IMR-90 (cell line): ENCODE data around the gene RFC3. TPM values are rescaled to one million over a fixed set of nuclear protein-coding genes. Genes with fewer than 3 reads are reported as not detected.

ENCODE experiments used
- ATAC-seq: fragments of 200-7000 bp; cut with Tn5 transposase; 2 replicates; pipeline ENCODE4 v1.9.1; 2020; ENCODE audit warnings: low read depth, mild to moderate bottlenecking, moderate library complexity
- BruUV-seq: library from RNA; stranded (reverse); fragments of 400-500 nt; replicated peaks from 2 replicates; lab custom pipeline; 2021; lab: Mats Ljungman, UMichigan
- CTCF ChIA-PET: fragments of 300-600 bp; formaldehyde crosslinking; extraction: SDS; loops from one replicate; lab custom pipeline; 2021; ENCODE audit warnings: antibody characterized with exemption; lab: Yijun Ruan, JAX
- POLR2A ChIA-PET: fragments of 300-600 bp; sonication (Branson Sonifier 250); formaldehyde crosslinking; loops from one replicate; lab custom pipeline; 2022; ENCODE audit warnings: antibody characterized with exemption; ENCODE audit not compliant: unreplicated experiment; lab: Charles Lee
- DNase-seq: peaks from one replicate; pipeline ENCODE4 v3.0.0; 2013
- H2AFZ ChIP-seq: replicated peaks from 2 replicates; pipeline ENCODE3; 2013; ENCODE audit warnings: low read length, mild to moderate bottlenecking; ENCODE audit not compliant: poor library complexity
- H2AK5ac ChIP-seq: 2 replicates; pipeline ENCODE4 v1.6.1; 2013; ENCODE audit warnings: low read depth, low read length, inconsistent platforms
- H2AK9ac ChIP-seq: replicated peaks from 2 replicates; pipeline ENCODE3; 2013; ENCODE audit warnings: mild to moderate bottlenecking, low read depth, low read length, moderate library complexity; ENCODE audit not compliant: poor library complexity
- H2BK120ac ChIP-seq: 2 replicates; pipeline ENCODE4 v1.6.1; 2013; ENCODE audit warnings: low read depth, low read length, inconsistent platforms
- H2BK15ac ChIP-seq: 3 replicates; pipeline ENCODE4 v1.6.1; 2013; ENCODE audit warnings: low read depth, low read length, inconsistent platforms
- H2BK20ac ChIP-seq: 2 replicates; pipeline ENCODE4 v1.6.1; 2013; ENCODE audit warnings: low read depth, mild to moderate bottlenecking, inconsistent platforms, low read length, moderate library complexity
- H2BK5ac ChIP-seq: 2 replicates; pipeline ENCODE4 v1.6.1; 2013; ENCODE audit warnings: mild to moderate bottlenecking, low read depth, low read length, inconsistent platforms; ENCODE audit not compliant: poor library complexity, severe bottlenecking
- H3K14ac ChIP-seq: replicated peaks from 2 replicates; pipeline ENCODE4 v1.6.1; 2013; ENCODE audit warnings: low read depth, low read length, inconsistent platforms
- H3K18ac ChIP-seq: 2 replicates; pipeline ENCODE4 v1.6.1; 2013; ENCODE audit warnings: low read depth, low read length, control low read depth
- H3K23ac ChIP-seq: 2 replicates; pipeline ENCODE4 v1.6.1; 2013; ENCODE audit warnings: low read depth, low read length, inconsistent platforms
- H3K27ac ChIP-seq: 2 replicates; pipeline ENCODE4 v1.5.1; 2013; ENCODE audit warnings: mild to moderate bottlenecking, control low read depth, low read length; ENCODE audit not compliant: insufficient read depth
- H3K27me3 ChIP-seq: 2 replicates; pipeline ENCODE4 v1.6.1; 2013; ENCODE audit warnings: low read length; ENCODE audit not compliant: control insufficient read depth, insufficient read depth
- H3K36me3 ChIP-seq: 2 replicates; pipeline ENCODE4 v1.6.1; 2013; ENCODE audit warnings: low read length, mixed read lengths; ENCODE audit not compliant: control insufficient read depth, insufficient read depth
- H3K4ac ChIP-seq: 2 replicates; pipeline ENCODE4 v1.6.1; 2013; ENCODE audit warnings: low read depth, low read length, inconsistent platforms
- H3K4me1 ChIP-seq: 2 replicates; pipeline ENCODE4 v1.6.1; 2013; ENCODE audit warnings: low read length, mixed read lengths; ENCODE audit not compliant: control insufficient read depth, insufficient read depth
- H3K4me2 ChIP-seq: 2 replicates; pipeline ENCODE4 v1.6.1; 2013; ENCODE audit warnings: low read depth, mild to moderate bottlenecking, control low read depth, low read length, moderate library complexity
- H3K4me3 ChIP-seq: 2 replicates; pipeline ENCODE4 v1.5.1; 2013; ENCODE audit warnings: low read depth, mild to moderate bottlenecking, control low read depth, low read length, moderate library complexity; ENCODE audit not compliant: insufficient read depth
- H3K56ac ChIP-seq: 2 replicates; pipeline ENCODE4 v1.6.1; 2013; ENCODE audit warnings: low read length, inconsistent platforms; ENCODE audit not compliant: insufficient read depth; ENCODE audit errors: extremely low read depth
- H3K79me1 ChIP-seq, 2 experiments: 2 replicates each; pipeline ENCODE4 v1.6.1; 2013; ENCODE audit warnings: low read length in 2 of 2, inconsistent platforms in 1 of 2, low read depth in 1 of 2
- H3K9ac ChIP-seq: 2 replicates; pipeline ENCODE4 v1.6.1; 2013; ENCODE audit warnings: low read depth, low read length, control low read depth
- H3K9me1 ChIP-seq: 2 replicates; pipeline ENCODE4 v1.6.1; 2013; ENCODE audit warnings: low read length, inconsistent platforms; ENCODE audit not compliant: insufficient read depth
- H3K9me3 ChIP-seq: 2 replicates; pipeline ENCODE4 v1.6.1; 2013; ENCODE audit warnings: low read length; ENCODE audit not compliant: control insufficient read depth, insufficient read depth
- H4K20me1 ChIP-seq: 2 replicates; pipeline ENCODE4 v1.6.1; 2013; ENCODE audit warnings: low read length, inconsistent platforms; ENCODE audit not compliant: insufficient read depth
- H4K5ac ChIP-seq: 2 replicates; pipeline ENCODE4 v1.6.1; 2013; ENCODE audit warnings: mild to moderate bottlenecking, low read depth, low read length, control low read depth
- H4K8ac ChIP-seq, 2 experiments: 2 replicates each; pipeline ENCODE4 v1.6.1; 2013; ENCODE audit warnings: low read depth in 2 of 2, low read length in 2 of 2, control low read depth in 1 of 2, inconsistent platforms in 1 of 2
- H4K91ac ChIP-seq: 2 replicates; pipeline ENCODE4 v1.6.1; 2013; ENCODE audit warnings: low read depth, low read length, inconsistent platforms; ENCODE audit not compliant: insufficient read depth
- CEBPB ChIP-seq: IDR thresholded peaks from 2 replicates; pipeline ENCODE4 v1.6.1; 2012; ENCODE audit warnings: low read depth, low read length, improper control_type of control experiment
- MAFK ChIP-seq: IDR thresholded peaks from 2 replicates; pipeline ENCODE4 v1.6.1; 2012; ENCODE audit warnings: low read depth, low read length, improper control_type of control experiment
- WGBS, 2 experiments: methylation state at CpG; one replicate each; pipeline versions ENCODE4 v1.1.5 to v1.1.7; 2013; ENCODE audit warnings: missing lambda C conversion rate in 2 of 2; ENCODE audit not compliant: insufficient read length in 1 of 2; ENCODE audit errors: extremely low coverage in 2 of 2; 5-methylcytosine and 5-hydroxymethylcytosine counted together
- dilution Hi-C: fragments of 300-500 bp; cut with HindIII; formaldehyde crosslinking; loops from one replicate; pipeline ENCODE4 v1.14.3; 2018; ENCODE audit warnings: low sequenced_read_pairs; ENCODE audit not compliant: unreplicated experiment
- in situ Hi-C: fragments of 300-500 bp; cut with MboI; formaldehyde crosslinking; loops from 3 replicates; pipeline ENCODE4 v1.14.3; 2019; ENCODE audit warnings: low sequenced_read_pairs, inconsistent platforms, mixed read lengths
- intact Hi-C: fragments of 100-400 bp; cut with micrococcal nuclease; formaldehyde crosslinking; loops from 2 replicates; pipeline ENCODE4 v1.10.0; 2022
- polyA plus RNA-seq, 3 experiments: library from polyadenylated mRNA; depleted of rRNA; stranded (reverse); fragments of >200 nt; gene quantifications; 2 replicates each; pipeline ENCODE4 v1.2.3, GENCODE V29; 2012; ENCODE audit warnings: low replicate concordance in 1 of 3
- total RNA-seq: library from RNA; depleted of rRNA; stranded (reverse); fragments of >200 nt; gene quantifications from 2 replicates; pipeline ENCODE4 v1.2.3, GENCODE V29; 2012

RFC3 gene
- total and polyA plus RNA-seq, 2 of the 4 experiments (the other 2 are of a cell fraction) = 9.8 to 12.9 TPM

GRCh38 chr13:33771296-33771695 is 46.7 kb upstream of the RFC3 start:
- in situ Hi-C loops = no loop called here
- Histone ChIP-seq H3K56ac (no peak overlapping the region), H3K27ac (no peak overlapping the region), H2BK15ac (no peak overlapping the region), H3K4me3 (no peak overlapping the region), H2AK9ac (no peak overlapping the region), H4K8ac (no peak overlapping the region), H3K4me2 (no peak overlapping the region), H4K91ac (no peak overlapping the region), H4K20me1 (no peaks in the 10 kb centered on the region), H3K18ac (no peak overlapping the region), H3K4ac (no peak overlapping the region), H3K9me1 (no peaks in the 10 kb centered on the region), H2BK5ac (no peak overlapping the region), H3K36me3 (no peaks in the 10 kb centered on the region), H2BK120ac (no peak overlapping the region), H3K4me1 (no peaks in the 10 kb centered on the region), H2AFZ (no peak overlapping the region), H3K9me3 (no peaks in the 10 kb centered on the region), H2BK20ac (no peak overlapping the region), H3K27me3 (peaks cover 9% of the 10 kb centered on the region), H4K5ac (no peak overlapping the region), H3K14ac (no peak overlapping the region), H2AK5ac (no peak overlapping the region), H3K79me1 (no peaks in the 10 kb centered on the region), H3K23ac (no peak overlapping the region), H3K9ac (no peak overlapping the region)
- TF ChIP-seq MAFK = peak; percentile 85
- TF ChIP-seq CEBPB = no peak
- ChIA-PET POLR2A (no interaction called here), CTCF (no interaction called here)
- intact Hi-C loops = no loop called here
- DNase-seq (no peak), ATAC-seq (no peak)
- no CpG with 5 or more reads among the region's 2 CpGs for WGBS, 2 experiments
- BruUV-seq = no TSS peak
- dilution Hi-C loops = no loop called here
